K562 (cell line): ENCODE measurements around the gene FAM83G. TPM values are rescaled to one million over a fixed set of nuclear protein-coding genes. Genes with fewer than 3 reads are reported as not detected.

ENCODE experiments used
- ATAC-seq: fragments of 200-7000 bp; cut with Tn5 transposase; 3 replicates; pipeline ENCODE4 v1.9.1; 2020; ENCODE audit warnings: moderate library complexity
- BruUV-seq: library from RNA; stranded (reverse); fragments of 400-500 nt; replicated peaks from 2 replicates; lab custom pipeline; 2021; lab: Mats Ljungman, UMichigan
- CTCF ChIA-PET: fragments of 300-600 bp; formaldehyde crosslinking; extraction: SDS; loops from one replicate; lab custom pipeline; 2021; ENCODE audit warnings: low intra/inter-chr PET ratio; lab: Yijun Ruan, JAX
- POLR2A ChIA-PET: fragments of 300-600, 350-650 bp; sonication (Branson Sonifier 250); formaldehyde crosslinking; extraction: SDS; loops from one replicate; lab custom pipeline; 2021; ENCODE audit warnings: antibody characterized with exemption, inconsistent platforms; lab: Yijun Ruan, JAX
- DNase-seq, 4 experiments: peaks; one replicate each; pipeline versions ENCODE4 v3.0.0 to v3.0.0-alpha.2; 2011 to 2018; ENCODE audit warnings: low spot score in 3 of 4, mixed read lengths in 3 of 4; ENCODE audit errors: extremely low read depth in 1 of 4
- FAIRE-seq: peaks from 2 replicates; lab custom pipeline; 2011; peaks lifted over from hg19 to GRCh38; lab: Jason Lieb, UNC
- H2AFZ ChIP-seq: 2 replicates; pipeline ENCODE4 v1.6.0; 2011; ENCODE audit warnings: low read depth, low read length, control low read depth, inconsistent platforms
- H3K27ac ChIP-seq: fragments of 200-600 bp; 3 replicates; pipeline ENCODE4 v1.8.0; 2011; ENCODE audit warnings: low read depth, mild to moderate bottlenecking, control low read depth, inconsistent platforms, low read length, moderate library complexity, mixed read lengths; ENCODE audit errors: extremely low read depth
- H3K27me3 ChIP-seq, 2 experiments: fragments of 300-600 bp in 1 of 2; 2 replicates in 1 of 2; 3 replicates in 1 of 2; pipeline versions ENCODE4 v1.6.0 to v1.8.0; 2011; ENCODE audit warnings: inconsistent platforms in 2 of 2, low read length in 2 of 2, mild to moderate bottlenecking in 1 of 2, mixed read lengths in 1 of 2, moderate library complexity in 1 of 2; ENCODE audit not compliant: control insufficient read depth in 2 of 2, insufficient read depth in 2 of 2
- H3K36me3 ChIP-seq: fragments of 300-600 bp; 3 replicates; pipeline ENCODE4 v1.8.0; 2011; ENCODE audit warnings: mild to moderate bottlenecking, low read length, inconsistent platforms; ENCODE audit not compliant: control insufficient read depth, insufficient read depth
- H3K4me1 ChIP-seq, 2 experiments: fragments of 200-600 bp in 1 of 2; replicated peaks in 1 of 2; 2 replicates in 1 of 2; 3 replicates in 1 of 2; pipeline versions ENCODE4 v1.5.1 to v1.8.0; 2011; ENCODE audit warnings: inconsistent platforms in 2 of 2, low read length in 2 of 2, mild to moderate bottlenecking in 1 of 2, mixed read lengths in 1 of 2, moderate library complexity in 1 of 2; ENCODE audit not compliant: control insufficient read depth in 2 of 2, insufficient read depth in 2 of 2
- H3K4me2 ChIP-seq: 2 replicates; pipeline ENCODE4 v1.6.1; 2011; ENCODE audit warnings: low read length, control low read depth, inconsistent platforms, mixed read lengths; ENCODE audit not compliant: insufficient read depth
- H3K4me3 ChIP-seq: fragments of 200-600 bp; sonication (generic), shearing (Covaris generic); 2 replicates; pipeline ENCODE4 v1.5.1; 2016; ENCODE audit warnings: control low read depth, inconsistent platforms
- H3K79me2 ChIP-seq: fragments of 200-600 bp; 3 replicates; pipeline ENCODE4 v1.8.0; 2011; ENCODE audit warnings: low read length, inconsistent platforms; ENCODE audit not compliant: control insufficient read depth, insufficient read depth
- H3K9ac ChIP-seq, 2 experiments: 2 replicates each; pipeline versions ENCODE4 v1.6.0 to v1.6.1; 2011; ENCODE audit warnings: low read depth in 2 of 2, low read length in 2 of 2, control low read depth in 1 of 2, inconsistent platforms in 1 of 2, mild to moderate bottlenecking in 1 of 2, mixed read lengths in 1 of 2; ENCODE audit not compliant: insufficient read depth in 1 of 2
- H3K9me1 ChIP-seq: one replicate; pipeline ENCODE4 v1.6.0; 2011; ENCODE audit warnings: inconsistent platforms, mild to moderate bottlenecking, low read length, moderate library complexity; ENCODE audit not compliant: control insufficient read depth, insufficient read depth
- H3K9me3 ChIP-seq: replicated peaks from 2 replicates; pipeline ENCODE4 v1.5.1; 2011; ENCODE audit warnings: low read depth, low read length, inconsistent platforms; ENCODE audit not compliant: control insufficient read depth, insufficient read depth
- H4K20me1 ChIP-seq: replicated peaks from 2 replicates; pipeline ENCODE4 v1.6.1; 2011; ENCODE audit warnings: low read length, inconsistent platforms, mixed read lengths; ENCODE audit not compliant: control insufficient read depth, insufficient read depth
- ARID1B ChIP-seq: fragments of 450-650 bp; IDR thresholded peaks from 2 replicates; pipeline ENCODE4 v1.6.1; 2016; ENCODE audit warnings: antibody characterized with exemption, mild to moderate bottlenecking, inconsistent platforms
- CEBPG ChIP-seq, 3 experiments: fragments of 200-800 bp in 1 of 3; sonication (Bioruptor generic) in 1 of 3; sonication (generic) in 1 of 3; formaldehyde crosslinking in 1 of 3; IDR thresholded peaks in 2 of 3; conservative IDR thresholded peaks in 1 of 3; 2 replicates each; pipeline versions ENCODE4 v1.6.1 to v1.8.0; 2016 to 2022; ENCODE audit warnings: missing compliant biosample characterization in 2 of 3, missing genetic modification characterization in 2 of 3, mild to moderate bottlenecking in 1 of 3, missing genetic modification reagents in 1 of 3
- MCM5 ChIP-seq: fragments of 450-650 bp; IDR thresholded peaks from 2 replicates; pipeline ENCODE4 v1.6.1; 2016; ENCODE audit warnings: low read depth
- NFATC3 ChIP-seq: fragments of 450-650 bp; IDR thresholded peaks from 2 replicates; pipeline ENCODE4 v1.6.1; 2017; ENCODE audit warnings: mild to moderate bottlenecking
- PHF8 ChIP-seq: fragments of 200-600 bp; sonication (generic); IDR thresholded peaks from 2 replicates; pipeline ENCODE4 v1.6.1; 2012; ENCODE audit warnings: mixed run types, mild to moderate bottlenecking, inconsistent platforms, low read length, moderate library complexity, borderline replicate concordance
- TEAD1 ChIP-seq, 2 experiments: fragments of 450-650 bp in 1 of 2; sonication (generic) in 1 of 2; formaldehyde crosslinking; IDR thresholded peaks; 2 replicates each; pipeline versions ENCODE4 v1.4.0 to v1.8.0; 2020 to 2022; ENCODE audit warnings: mild to moderate bottlenecking in 2 of 2, missing genetic modification reagents in 1 of 2
- ZBTB2 ChIP-seq: fragments of 450-650 bp; IDR thresholded peaks from 2 replicates; pipeline ENCODE4 v1.6.1; 2016; ENCODE audit warnings: antibody characterized with exemption
- ZNF668 ChIP-seq: fragments of 250-450 bp; sonication (Bioruptor Pico); IDR thresholded peaks from 2 replicates; pipeline ENCODE4 v1.8.0; 2022; ENCODE audit warnings: mild to moderate bottlenecking, inconsistent platforms
- ZNF77 ChIP-seq: fragments of 250-450 bp; sonication (Bioruptor Pico); IDR thresholded peaks from 2 replicates; pipeline ENCODE4 v1.5.0; 2020
- WGBS: fragments of 100-300 bp; shearing (Covaris generic); methylation state at CpG from one replicate; pipeline ENCODE4 v1.1.6; 2016; ENCODE audit warnings: low coverage, mixed read lengths; ENCODE audit not compliant: insufficient coverage; ENCODE audit errors: missing lambda C conversion rate; 5-methylcytosine and 5-hydroxymethylcytosine counted together
- in situ Hi-C: fragments of 300-500 bp; cut with MboI; formaldehyde crosslinking; loops from 4 replicates; pipeline ENCODE4 v1.15.0; 2018; ENCODE audit warnings: inconsistent platforms, mixed read lengths
- intact Hi-C: fragments of 100-400 bp; cut with micrococcal nuclease; formaldehyde crosslinking; loops from 2 replicates; pipeline ENCODE4 v1.14.2; 2022
- polyA plus RNA-seq, 8 experiments: library from polyadenylated mRNA; depleted of rRNA in 4 of 8; stranded (reverse) in 5 of 8; unstranded in 3 of 8; fragments of >200 nt; fragmentation: Nextera tagmentation in 2 of 8; fragmentation: Illumina TruSeq in 1 of 8; extraction: Ambion mirVana in 2 of 8; extraction: Trizol in 1 of 8; gene quantifications; 2 replicates each; pipeline versions ENCODE4 v1.2.1 to v1.2.3, GENCODE V29; 2011 to 2014; ENCODE audit warnings: inconsistent platforms in 1 of 8, missing spikeins in 1 of 8
- total RNA-seq, 7 experiments: library from RNA; depleted of rRNA in 6 of 7; stranded (reverse); fragments of >200 nt in 6 of 7; fragmentation: Illumina TruSeq in 2 of 7; extraction: Trizol in 2 of 7; gene quantifications; 2 replicates each; pipeline versions ENCODE4 v1.2.1 to v1.2.3, GENCODE V29; 2011 to 2021; ENCODE audit warnings: low replicate concordance in 1 of 7
- TF ChIP-seq, protein P1 (sequence below): fragments of 250-450 bp; sonication (Bioruptor Pico); IDR thresholded peaks from 2 replicates; pipeline ENCODE4 v1.9.0; 2021; ENCODE audit warnings: mild to moderate bottlenecking
- TF ChIP-seq, protein P2 (sequence below): fragments of 450-650 bp; IDR thresholded peaks from 2 replicates; pipeline ENCODE4 v1.6.1; 2016; ENCODE audit warnings: low read depth

FAM83G gene
- total and polyA plus RNA-seq, 9 of the 15 experiments (the other 6 are each of a cell fraction or from before 2014, with no cell fraction given), result 0.04 to 10.3 (median 4.5) TPM; not detected in 1

- WGBS, result 64% methylated on average over 4 of the region's 6 CpGs
- H3K4me3 ChIP-seq, result no peak overlapping the region
- ChIA-PET POLR2A (no interaction called here), CTCF (no interaction called here)
- no TSS peak for BruUV-seq
- H4K20me1 ChIP-seq, result no peaks in the 10 kb centered on the region
- H3K9ac ChIP-seq, result no peak overlapping the region
- H3K36me3 ChIP-seq, result peaks cover 21% of the 10 kb centered on the region
- H3K79me2 ChIP-seq, result peaks cover 9% of the 10 kb centered on the region; the same call in 2 of the 3 replicates
- H3K9me3 ChIP-seq, result no peaks in the 10 kb centered on the region
- FAIRE-seq, result no peak
- H3K9me1 ChIP-seq, result no peaks in the 10 kb centered on the region
- no peak for DNase-seq
- no peak overlapping the region for H3K27ac ChIP-seq
- H3K4me2 ChIP-seq, result no peak overlapping the region
- no peak overlapping the region for H2AFZ ChIP-seq
- ATAC-seq, result no peak
- in situ Hi-C loops (no loop called here), intact Hi-C loops (no loop called here)
- no peaks in the 10 kb centered on the region for H3K27me3 ChIP-seq
- peaks cover 16 to 31% of the 10 kb centered on the region in 2 experiments; a peak in 4 of 5 replicates for H3K4me1 ChIP-seq
- TF ChIP-seq, protein P1, sequence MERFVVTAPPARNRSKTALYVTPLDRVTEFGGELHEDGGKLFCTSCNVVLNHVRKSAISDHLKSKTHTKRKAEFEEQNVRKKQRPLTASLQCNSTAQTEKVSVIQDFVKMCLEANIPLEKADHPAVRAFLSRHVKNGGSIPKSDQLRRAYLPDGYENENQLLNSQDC (CRISPR knock-in tag), result no peak
- TF ChIP-seq, protein P2, sequence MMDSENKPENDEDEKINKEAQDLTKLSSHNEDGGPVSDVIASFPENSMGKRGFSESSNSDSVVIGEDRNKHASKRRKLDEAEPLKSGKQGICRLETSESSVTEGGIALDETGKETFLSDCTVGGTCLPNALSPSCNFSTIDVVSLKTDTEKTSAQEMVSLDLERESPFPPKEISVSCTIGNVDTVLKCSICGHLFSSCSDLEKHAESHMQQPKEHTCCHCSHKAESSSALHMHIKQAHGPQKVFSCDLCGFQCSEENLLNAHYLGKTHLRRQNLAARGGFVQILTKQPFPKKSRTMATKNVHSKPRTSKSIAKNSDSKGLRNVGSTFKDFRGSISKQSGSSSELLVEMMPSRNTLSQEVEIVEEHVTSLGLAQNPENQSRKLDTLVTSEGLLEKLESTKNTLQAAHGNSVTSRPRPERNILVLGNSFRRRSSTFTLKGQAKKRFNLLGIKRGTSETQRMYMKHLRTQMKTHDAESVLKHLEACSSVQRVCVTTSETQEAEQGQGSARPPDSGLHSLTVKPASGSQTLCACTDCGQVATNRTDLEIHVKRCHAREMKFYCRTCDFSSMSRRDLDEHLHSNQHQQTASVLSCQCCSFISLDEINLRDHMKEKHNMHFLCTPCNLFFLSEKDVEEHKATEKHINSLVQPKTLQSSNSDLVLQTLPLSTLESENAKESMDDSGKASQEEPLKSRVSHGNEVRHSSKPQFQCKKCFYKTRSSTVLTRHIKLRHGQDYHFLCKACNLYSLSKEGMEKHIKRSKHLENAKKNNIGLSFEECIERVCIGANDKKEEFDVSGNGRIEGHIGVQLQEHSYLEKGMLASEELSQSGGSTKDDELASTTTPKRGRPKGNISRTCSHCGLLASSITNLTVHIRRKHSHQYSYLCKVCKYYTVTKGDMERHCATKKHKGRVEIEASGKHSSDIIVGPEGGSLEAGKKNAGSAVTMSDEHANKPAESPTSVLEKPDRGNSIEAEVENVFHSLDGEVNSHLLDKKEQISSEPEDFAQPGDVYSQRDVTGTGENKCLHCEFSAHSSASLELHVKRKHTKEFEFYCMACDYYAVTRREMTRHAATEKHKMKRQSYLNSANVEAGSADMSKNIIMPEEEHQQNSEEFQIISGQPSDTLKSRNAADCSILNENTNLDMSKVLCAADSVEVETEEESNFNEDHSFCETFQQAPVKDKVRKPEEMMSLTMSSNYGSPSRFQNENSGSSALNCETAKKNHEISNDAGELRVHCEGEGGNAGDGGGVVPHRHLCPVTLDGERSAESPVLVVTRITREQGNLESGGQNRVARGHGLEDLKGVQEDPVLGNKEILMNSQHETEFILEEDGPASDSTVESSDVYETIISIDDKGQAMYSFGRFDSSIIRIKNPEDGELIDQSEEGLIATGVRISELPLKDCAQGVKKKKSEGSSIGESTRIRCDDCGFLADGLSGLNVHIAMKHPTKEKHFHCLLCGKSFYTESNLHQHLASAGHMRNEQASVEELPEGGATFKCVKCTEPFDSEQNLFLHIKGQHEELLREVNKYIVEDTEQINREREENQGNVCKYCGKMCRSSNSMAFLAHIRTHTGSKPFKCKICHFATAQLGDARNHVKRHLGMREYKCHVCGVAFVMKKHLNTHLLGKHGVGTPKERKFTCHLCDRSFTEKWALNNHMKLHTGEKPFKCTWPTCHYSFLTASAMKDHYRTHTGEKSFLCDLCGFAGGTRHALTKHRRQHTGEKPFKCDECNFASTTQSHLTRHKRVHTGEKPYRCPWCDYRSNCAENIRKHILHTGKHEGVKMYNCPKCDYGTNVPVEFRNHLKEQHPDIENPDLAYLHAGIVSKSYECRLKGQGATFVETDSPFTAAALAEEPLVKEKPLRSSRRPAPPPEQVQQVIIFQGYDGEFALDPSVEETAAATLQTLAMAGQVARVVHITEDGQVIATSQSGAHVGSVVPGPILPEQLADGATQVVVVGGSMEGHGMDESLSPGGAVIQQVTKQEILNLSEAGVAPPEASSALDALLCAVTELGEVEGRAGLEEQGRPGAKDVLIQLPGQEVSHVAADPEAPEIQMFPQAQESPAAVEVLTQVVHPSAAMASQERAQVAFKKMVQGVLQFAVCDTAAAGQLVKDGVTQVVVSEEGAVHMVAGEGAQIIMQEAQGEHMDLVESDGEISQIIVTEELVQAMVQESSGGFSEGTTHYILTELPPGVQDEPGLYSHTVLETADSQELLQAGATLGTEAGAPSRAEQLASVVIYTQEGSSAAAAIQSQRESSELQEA, result no peak
- TF ChIP-seq PHF8, result no peak
- TF ChIP-seq ZBTB2, result no peak
- no peak for TF ChIP-seq ARID1B
- no peak for TF ChIP-seq MCM5
- no peak for TF ChIP-seq ZNF668
- TF ChIP-seq CEBPG (CRISPR knock-in tag; IDR thresholded peaks at IDR 0.05), result no peak
- TF ChIP-seq CEBPG (tag; conservative IDR thresholded peaks at IDR 0.05 in 1 of 2, IDR thresholded peaks at IDR 0.05 in 1 of 2), result no peak
- no peak for TF ChIP-seq NFATC3
- no peak for TF ChIP-seq ZNF77 (CRISPR knock-in tag)
- TF ChIP-seq TEAD1 (CRISPR knock-in tag; IDR thresholded peaks at IDR 0.05), result no peak
These were observed 84.6 kb downstream of the FAM83G start for GRCh38 chr17:18919963-18920362.
